Gastrocnemius medialis (tissue), 4 donors: Measurements from ENCODE around the gene SCUBE1.

ENCODE experiments used
- POLR2A ChIP-seq, 2 donors: fragments of 450-650 bp; IDR thresholded peaks; one replicate each; pipeline ENCODE4 v1.6.1; 2017; ENCODE audit warnings: antibody characterized with exemption in 2 of 2, mild to moderate bottlenecking in 2 of 2, moderate library complexity in 2 of 2
- TF ChIP-seq, protein P1 (sequence below), 5 experiments: fragments of 450-650 bp in 3 of 5; fragments of 200-600 bp in 2 of 5; sonication (generic) in 2 of 5; IDR thresholded peaks in 4 of 5; conservative IDR thresholded peaks in 1 of 5; 1 replicate in 4 of 5; 2 replicates in 1 of 5; pipeline ENCODE4 v1.5.1; 2016 to 2019; ENCODE audit warnings: antibody characterized with exemption in 5 of 5, mild to moderate bottlenecking in 3 of 5, moderate library complexity in 3 of 5

- TF ChIP-seq, protein P1, sequence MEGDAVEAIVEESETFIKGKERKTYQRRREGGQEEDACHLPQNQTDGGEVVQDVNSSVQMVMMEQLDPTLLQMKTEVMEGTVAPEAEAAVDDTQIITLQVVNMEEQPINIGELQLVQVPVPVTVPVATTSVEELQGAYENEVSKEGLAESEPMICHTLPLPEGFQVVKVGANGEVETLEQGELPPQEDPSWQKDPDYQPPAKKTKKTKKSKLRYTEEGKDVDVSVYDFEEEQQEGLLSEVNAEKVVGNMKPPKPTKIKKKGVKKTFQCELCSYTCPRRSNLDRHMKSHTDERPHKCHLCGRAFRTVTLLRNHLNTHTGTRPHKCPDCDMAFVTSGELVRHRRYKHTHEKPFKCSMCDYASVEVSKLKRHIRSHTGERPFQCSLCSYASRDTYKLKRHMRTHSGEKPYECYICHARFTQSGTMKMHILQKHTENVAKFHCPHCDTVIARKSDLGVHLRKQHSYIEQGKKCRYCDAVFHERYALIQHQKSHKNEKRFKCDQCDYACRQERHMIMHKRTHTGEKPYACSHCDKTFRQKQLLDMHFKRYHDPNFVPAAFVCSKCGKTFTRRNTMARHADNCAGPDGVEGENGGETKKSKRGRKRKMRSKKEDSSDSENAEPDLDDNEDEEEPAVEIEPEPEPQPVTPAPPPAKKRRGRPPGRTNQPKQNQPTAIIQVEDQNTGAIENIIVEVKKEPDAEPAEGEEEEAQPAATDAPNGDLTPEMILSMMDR (IDR thresholded peaks at IDR 0.05 in 4 of 5, conservative IDR thresholded peaks at IDR 0.05 in 1 of 5): peak; percentile 48 to 84 (median 70)
- TF ChIP-seq POLR2A (IDR thresholded peaks at IDR 0.05): no peak
Observed at GRCh38 chr22:43230971-43231723, 112.0 kb downstream of the SCUBE1 start.
